GM23248 (cell line): ENCODE results near the gene MME.

ENCODE experiments used
- EZH2 ChIP-seq: fragments of 200-600 bp; sonication (generic); IDR thresholded peaks from 2 replicates; pipeline ENCODE4 v1.6.1; 2018; ENCODE audit warnings: antibody characterized with exemption, mild to moderate bottlenecking; ENCODE audit not compliant: insufficient read depth, poor library complexity, severe bottlenecking
- EZH2phosphoT487 ChIP-seq: fragments of 200-600 bp; sonication (generic); IDR thresholded peaks from 2 replicates; pipeline ENCODE4 v1.6.1; 2018; ENCODE audit warnings: antibody characterized with exemption, moderate library complexity, mild to moderate bottlenecking, low read depth; ENCODE audit not compliant: insufficient read depth

GRCh38 chr3:155096303-155097008 is 16.3 kb downstream of the MME start:
- TF ChIP-seq EZH2 (no peak), EZH2phosphoT487 (no peak)
